Right ventricle myocardium superior (tissue), 1 donor: ENCODE results near the gene CCL8. TPM values are rescaled to one million over a fixed set of nuclear protein-coding genes. Genes with fewer than 3 reads are reported as not detected.

Experiments used
- ATAC-seq: fragments of 200-7000 bp; cut with Tn5 transposase; one replicate; pipeline ENCODE4 v1.9.1; 2020; ENCODE audit warnings: mild to moderate bottlenecking; ENCODE audit not compliant: poor library complexity
- DNase-seq: peaks from one replicate; pipeline ENCODE4 v3.0.0-alpha.2; 2020
- intact Hi-C: fragments of 100-400 bp; cut with DNase I; formaldehyde crosslinking; loops from one replicate; pipeline ENCODE4 v1.11.2; 2022
- long read RNA-seq: library from polyadenylated mRNA; unstranded; transcript quantifications from one replicate; pipeline ENCODE4 v2.0.0, GENCODE V29; 2021
- total RNA-seq: library from RNA; stranded (reverse); fragmentation: NEBNext Ultra II Directional; extraction: Animal tissue kit (Norgen Biotek cat#: 25700); gene quantifications from one replicate; pipeline ENCODE4 v1.2.1, GENCODE V29; 2021
- donor health status: DM: no; HTN: yes; CAD: no; lungs with severe emphysema.

The CCL8 gene
- not detected for total RNA-seq
- long read RNA-seq, partial matches to known transcripts: 0 of 1 reads
- long read RNA-seq, other reads (novel, unspliced or antisense): 1 of 1 reads

- ATAC-seq: peak; percentile 59
- no peak for DNase-seq
- intact Hi-C loops: no loop called here
These were observed at the start of gene CCL8 for GRCh38 chr17:34319039-34319483. CCL8 (plus strand) TSS chr17:34319435; CDS start chr17:34319502, 67 bp downstream.

- ATAC-seq (no peak), DNase-seq (no peak)
- intact Hi-C loops: no loop called here
These were observed 49.3 kb upstream of the CCL8 start, which contains the start of gene CCL7 for GRCh38 chr17:34269969-34270368. CCL7 (plus strand) TSS chr17:34270221; CDS start chr17:34270291, 70 bp downstream.

GRCh38 chr17:34275881-34276280, 43.4 kb upstream of the CCL8 start:
- no peak for DNase-seq
- intact Hi-C loops: no loop called here

GRCh38 chr17:34276826-34277225, 42.4 kb upstream of the CCL8 start:
- intact Hi-C loops: no loop called here
- DNase-seq (no peak), ATAC-seq (no peak)

More at GRCh38 chr17:34275881-34276280, 43.4 kb upstream of the CCL8 start:
- ATAC-seq: no peak

- peak; percentile 42 for ATAC-seq
- intact Hi-C loops: no loop called here
- DNase-seq: no peak
These were observed 35.7 kb upstream of the CCL8 start for GRCh38 chr17:34283571-34283970.

- intact Hi-C loops: no loop called here
- DNase-seq (no peak), ATAC-seq (peak; percentile 76)
These were observed 33.9 kb upstream of the CCL8 start, which contains the start of gene CCL11 for GRCh38 chr17:34285286-34285792. CCL11 (plus strand) TSS chr17:34285742; CDS start chr17:34285809, 67 bp downstream.

- intact Hi-C loops: no loop called here
- DNase-seq (no peak), ATAC-seq (no peak)
These were observed 31.4 kb upstream of the CCL8 start for GRCh38 chr17:34287875-34288274.

- no peak for DNase-seq
- ATAC-seq: no peak
- intact Hi-C loops: no loop called here
These were observed 28.6 kb upstream of the CCL8 start for GRCh38 chr17:34290586-34290985.

GRCh38 chr17:34291721-34292348, 27.4 kb upstream of the CCL8 start:
- intact Hi-C loops: no loop called here
- ATAC-seq: no peak
- no peak for DNase-seq

- intact Hi-C loops: no loop called here
- no peak for DNase-seq
- no peak for ATAC-seq
These were observed 20.2 kb upstream of the CCL8 start for GRCh38 chr17:34299027-34299426.

- no peak for DNase-seq
- intact Hi-C loops: loop anchor here (2.0 kb wide), 1 partner anchor 99 kb away; no protein-coding TSS in a partner anchor
- ATAC-seq: no peak
These were observed 19.2 kb upstream of the CCL8 start for GRCh38 chr17:34299956-34300577.

- intact Hi-C loops: loop anchor here (2.0 kb wide), 1 partner anchor 100 kb away; no protein-coding TSS in a partner anchor
- ATAC-seq: peak; percentile 45
- DNase-seq: no peak
These were observed 18.4 kb upstream of the CCL8 start for GRCh38 chr17:34300652-34301370.

GRCh38 chr17:34301986-34302385, 17.2 kb upstream of the CCL8 start:
- ATAC-seq: no peak
- DNase-seq: no peak
- intact Hi-C loops: loop anchor here (2.0 kb wide), 1 partner anchor 101 kb away; no protein-coding TSS in a partner anchor

GRCh38 chr17:34302636-34303035, 16.6 kb upstream of the CCL8 start:
- no peak for DNase-seq
- intact Hi-C loops: no loop called here
- ATAC-seq: no peak

- DNase-seq (no peak), ATAC-seq (no peak)
- intact Hi-C loops: no loop called here
These were observed 15.6 kb upstream of the CCL8 start for GRCh38 chr17:34303606-34304005.

GRCh38 chr17:34305061-34305460, 14.2 kb upstream of the CCL8 start:
- intact Hi-C loops: no loop called here
- ATAC-seq (no peak), DNase-seq (no peak)

GRCh38 chr17:34305606-34306005, 13.6 kb upstream of the CCL8 start:
- no peak for DNase-seq
- intact Hi-C loops: no loop called here

GRCh38 chr17:34306466-34306865, 12.8 kb upstream of the CCL8 start:
- intact Hi-C loops: no loop called here
- peak; percentile 87 for ATAC-seq
- DNase-seq: no peak

More at GRCh38 chr17:34305606-34306005, 13.6 kb upstream of the CCL8 start:
- ATAC-seq: no peak

- DNase-seq: peak; percentile 46
- intact Hi-C loops: no loop called here
- peak; percentile 66 for ATAC-seq
These were observed 12.1 kb upstream of the CCL8 start for GRCh38 chr17:34307110-34307509.
